ENCODE data around the gene TSPAN31. TPM values are rescaled to one million over a fixed set of nuclear protein-coding genes. Genes with fewer than 3 reads are reported as not detected.

The TSPAN31 gene
- total and polyA plus RNA-seq, 9 of the 15 experiments (the other 6 are each of a cell fraction or from before 2014, with no cell fraction given): 11.3 to 26.4 (median 14.3) TPM

- TF ChIP-seq PKNOX1 (IDR thresholded peaks at IDR 0.05) (peak; percentile 84), JUNB (CRISPR knock-in tag; conservative IDR thresholded peaks at IDR 0.05) (0 out of 2 replicates have a peak, but pooled peaks have one; percentile 5), ZNF282 (CRISPR knock-in tag; IDR thresholded peaks at IDR 0.05) (0 out of 2 replicates have a peak, but pooled peaks have one; percentile 34), ZBTB11 (CRISPR knock-in tag; IDR thresholded peaks at IDR 0.05) (peak in 1 of 3 experiments; percentile 68; a peak in 2 of 6 replicates), TFAM (CRISPR knock-in tag; conservative IDR thresholded peaks at IDR 0.05) (no peak), SUPT5H (IDR thresholded peaks at IDR 0.05) (peak; percentile 85), RBM15 (IDR thresholded peaks at IDR 0.05; ENCODE audit: insufficient read depth, low read length) (no peak), ZNF57 (CRISPR knock-in tag; IDR thresholded peaks at IDR 0.05) (no peak), ZNF668 (CRISPR knock-in tag; IDR thresholded peaks at IDR 0.05) (no peak), ZNF277 (CRISPR knock-in tag; IDR thresholded peaks at IDR 0.05; ENCODE audit: borderline replicate concordance) (no peak), ATF7 (IDR thresholded peaks at IDR 0.05) (peak; percentile 88), PATZ1 (CRISPR knock-in tag; IDR thresholded peaks at IDR 0.05; ENCODE audit: borderline replicate concordance) (peak; percentile 67; the same call in 1 of the 2 replicates), DACH1 (IDR thresholded peaks at IDR 0.05; ENCODE audit: partially characterized antibody) (peak; percentile 63), KDM5B (IDR thresholded peaks at IDR 0.05; ENCODE audit: insufficient replicate concordance, low read depth, low read length) (peak; percentile 54), JUND (IDR thresholded peaks at IDR 0.05; ENCODE audit: borderline replicate concordance, low read depth, low read length) (peak; percentile 93), JUND (tag; IDR thresholded peaks at IDR 0.05; ENCODE audit: borderline replicate concordance, low read depth, low read length) (peak; percentile 81; the same call in 2 of the 3 replicates), BHLHE40 (IDR thresholded peaks at IDR 0.05; ENCODE audit: low read length) (peak; percentile 100), CCAR2 (IDR thresholded peaks at IDR 0.05; ENCODE audit: low read depth, low read length) (no peak), MTA3 (IDR thresholded peaks at IDR 0.05; ENCODE audit: borderline replicate concordance) (0 out of 2 replicates have a peak, but pooled peaks have one; percentile 62)
Measured at GRCh38 chr12:57751788-57752667, 7.2 kb downstream of the TSPAN31 start, which contains the start of gene CDK4 (continued).

All from K562 (cell line).